ENCODE measurements around the gene PIGN. TPM values are rescaled to one million over a fixed set of nuclear protein-coding genes. Genes with fewer than 3 reads are reported as not detected.
A peak's percentile ranks its signal among the peaks of the same experiment; 100 is the strongest.

The PIGN gene
- total RNA-seq, 3 donors from 2014 or later (not counting 1 experiment from before 2014, with no cell fraction given): 12.2 to 21.7 (median 20.1) TPM

- no peak overlapping the region for H3K27ac Mint-ChIP-seq
- no peaks in the 10 kb centered on the region for H3K4me1 Mint-ChIP-seq
- WGBS (ENCODE audit: insufficient coverage): no CpG with 5 or more reads among the region's 2 CpGs
- peaks cover 24% of the 10 kb centered on the region for H3K36me3 Mint-ChIP-seq
- H3K4me3 Mint-ChIP-seq: no peak overlapping the region
- no peaks in the 10 kb centered on the region for H3K9me3 Mint-ChIP-seq
- TF ChIP-seq CTCF (IDR thresholded peaks at IDR 0.05): no peak
- Histone ChIP-seq H3K27ac (ENCODE audit: low read length) (no peak overlapping the region), H3K9me3 (ENCODE audit: control insufficient read depth, insufficient read depth, low read length) (no peaks in the 10 kb centered on the region), H3K4me3 (ENCODE audit: low read length) (no peak overlapping the region), H3K36me3 (ENCODE audit: control insufficient read depth, insufficient read depth, low read length) (peaks cover 13% of the 10 kb centered on the region), H3K4me1 (ENCODE audit: control insufficient read depth, insufficient read depth, low read length) (no peaks in the 10 kb centered on the region), H3K27me3 (ENCODE audit: control insufficient read depth, insufficient read depth, low read length) (no peaks in the 10 kb centered on the region)
- ATAC-seq: no peak
- DNase-seq: peak in 1 of 2 donors; percentile 55
- H3K27me3 Mint-ChIP-seq (ENCODE audit: low read depth in 2 of 2): no peaks in the 10 kb centered on the region
- intact Hi-C loops (cut with micrococcal nuclease): no loop called here
These were observed 98.7 kb downstream of the PIGN start for GRCh38 chr18:62088156-62088555.

- Mint-ChIP-seq H3K4me1 (no peaks in the 10 kb centered on the region), H3K36me3 (peaks cover 24% of the 10 kb centered on the region), H3K9me3 (no peaks in the 10 kb centered on the region), H3K4me3 (no peak overlapping the region), H3K27ac (no peak overlapping the region), H3K27me3 (ENCODE audit: low read depth in 2 of 2) (no peaks in the 10 kb centered on the region)
- Histone ChIP-seq H3K27me3 (ENCODE audit: control insufficient read depth, insufficient read depth, low read length) (no peaks in the 10 kb centered on the region), H3K4me1 (ENCODE audit: control insufficient read depth, insufficient read depth, low read length) (no peaks in the 10 kb centered on the region), H3K9me3 (ENCODE audit: control insufficient read depth, insufficient read depth, low read length) (no peaks in the 10 kb centered on the region), H3K36me3 (ENCODE audit: control insufficient read depth, insufficient read depth, low read length) (peaks cover 13% of the 10 kb centered on the region), H3K27ac (ENCODE audit: low read length) (no peak overlapping the region), H3K4me3 (ENCODE audit: low read length) (no peak overlapping the region)
- DNase-seq: no peak
- no peak for TF ChIP-seq CTCF (IDR thresholded peaks at IDR 0.05)
- ATAC-seq: no peak
- 86% methylated on average over 4 of the region's 5 CpGs for WGBS (ENCODE audit: insufficient coverage)
- intact Hi-C loops (cut with micrococcal nuclease): no loop called here
These were observed 101.1 kb downstream of the PIGN start for GRCh38 chr18:62085756-62086155.

- peaks cover 15% of the 10 kb centered on the region for H3K36me3 Mint-ChIP-seq
- H3K4me1 Mint-ChIP-seq: peaks cover 0 to 7% of the 10 kb centered on the region in 2 donors
- TF ChIP-seq CTCF (IDR thresholded peaks at IDR 0.05): no peak
- no peak overlapping the region for H3K27ac ChIP-seq (ENCODE audit: low read length)
- H3K27me3 ChIP-seq (ENCODE audit: control insufficient read depth, insufficient read depth, low read length): no peaks in the 10 kb centered on the region
- H3K4me3 ChIP-seq (ENCODE audit: low read length): no peak overlapping the region
- no peaks in the 10 kb centered on the region for H3K27me3 Mint-ChIP-seq (ENCODE audit: low read depth in 2 of 2)
- no peaks in the 10 kb centered on the region for H3K4me1 ChIP-seq (ENCODE audit: control insufficient read depth, insufficient read depth, low read length)
- no peak overlapping the region for H3K27ac Mint-ChIP-seq
- H3K36me3 ChIP-seq (ENCODE audit: control insufficient read depth, insufficient read depth, low read length): peaks cover 3% of the 10 kb centered on the region
- H3K9me3 ChIP-seq (ENCODE audit: control insufficient read depth, insufficient read depth, low read length): no peaks in the 10 kb centered on the region
- H3K9me3 Mint-ChIP-seq: no peaks in the 10 kb centered on the region
- DNase-seq (no peak), ATAC-seq (no peak)
- no peak overlapping the region for H3K4me3 Mint-ChIP-seq
- intact Hi-C loops (cut with micrococcal nuclease): no loop called here
- no CpG with 5 or more reads among the region's 1 CpG for WGBS (ENCODE audit: insufficient coverage)
These were observed 105.0 kb downstream of the PIGN start for GRCh38 chr18:62081761-62082294.

GRCh38 chr18:62081248-62081647 lies 105.6 kb downstream of the PIGN start:
- 100% methylated on average over 1 of the region's 1 CpG for WGBS (ENCODE audit: insufficient coverage)
- no peak for DNase-seq
- H3K36me3 ChIP-seq (ENCODE audit: control insufficient read depth, insufficient read depth, low read length): peaks cover 3% of the 10 kb centered on the region

More at GRCh38 chr18:62081248-62081647, 105.6 kb downstream of the PIGN start:
- no peaks in the 10 kb centered on the region for H3K4me1 ChIP-seq (ENCODE audit: control insufficient read depth, insufficient read depth, low read length)
- H3K9me3 Mint-ChIP-seq: no peaks in the 10 kb centered on the region
- no peak overlapping the region for H3K4me3 ChIP-seq (ENCODE audit: low read length)
- H3K27ac Mint-ChIP-seq: no peak overlapping the region
- H3K9me3 ChIP-seq (ENCODE audit: control insufficient read depth, insufficient read depth, low read length): no peaks in the 10 kb centered on the region
- no peaks in the 10 kb centered on the region for H3K27me3 Mint-ChIP-seq (ENCODE audit: low read depth in 2 of 2)
- TF ChIP-seq CTCF (IDR thresholded peaks at IDR 0.05): no peak
- no peak overlapping the region for H3K27ac ChIP-seq (ENCODE audit: low read length)
- intact Hi-C loops (cut with micrococcal nuclease): no loop called here
- no peak overlapping the region for H3K4me3 Mint-ChIP-seq
- H3K4me1 Mint-ChIP-seq: peaks cover 0 to 7% of the 10 kb centered on the region in 2 donors
- H3K27me3 ChIP-seq (ENCODE audit: control insufficient read depth, insufficient read depth, low read length): no peaks in the 10 kb centered on the region
- peaks cover 10% of the 10 kb centered on the region for H3K36me3 Mint-ChIP-seq
- no peak for ATAC-seq
